ENCODE results near the gene TGFB3.
"Not testable (repeated sequence)": the region's sequence is repeated elsewhere in the genome, so short reads cannot be mapped to it uniquely, and the experiment has no call there.

The TGFB3 gene

GRCh38 chr14:75946785-75947184 lies 35.0 kb downstream of the TGFB3 start:
- no peaks in the 10 kb centered on the region for H3K9me3 ChIP-seq (replicated peaks; ENCODE audit: low read length)
- no peaks in the 10 kb centered on the region for H3K36me3 ChIP-seq (ENCODE audit: insufficient read depth, low read length)
- H3K4me2 ChIP-seq (ENCODE audit: low read length) = no peak overlapping the region
- H3K9ac ChIP-seq (ENCODE audit: low read depth, low read length) = no peak overlapping the region
- no peaks in the 10 kb centered on the region for H3K4me1 ChIP-seq (ENCODE audit: control insufficient read depth, insufficient read depth, low read length)
- no peak overlapping the region for H3K4me3 ChIP-seq (ENCODE audit: low read length)
- no peaks in the 10 kb centered on the region for H3K27me3 ChIP-seq (ENCODE audit: control insufficient read depth, insufficient read depth, low read length)

GRCh38 chr14:75944607-75945241 lies 37.1 kb downstream of the TGFB3 start:
- no peaks in the 10 kb centered on the region for H3K27me3 ChIP-seq (ENCODE audit: control insufficient read depth, insufficient read depth, low read length)
- no peak overlapping the region for H3K4me3 ChIP-seq (ENCODE audit: low read length)
- H3K9ac ChIP-seq (ENCODE audit: low read depth, low read length) = no peak overlapping the region

GRCh38 chr14:75941030-75941429 lies 40.8 kb downstream of the TGFB3 start:
- Histone ChIP-seq H3K9me3 (replicated peaks; ENCODE audit: low read length) (no peaks in the 10 kb centered on the region), H3K4me2 (ENCODE audit: low read length) (no peak overlapping the region), H3K9ac (ENCODE audit: low read depth, low read length) (no peak overlapping the region), H3K4me3 (ENCODE audit: low read length) (no peak overlapping the region), H3K36me3 (ENCODE audit: insufficient read depth, low read length) (no peaks in the 10 kb centered on the region), H3K4me1 (ENCODE audit: control insufficient read depth, insufficient read depth, low read length) (no peaks in the 10 kb centered on the region), H3K27me3 (ENCODE audit: control insufficient read depth, insufficient read depth, low read length) (no peaks in the 10 kb centered on the region)

More at GRCh38 chr14:75944607-75945241, 37.1 kb downstream of the TGFB3 start:
- no peak overlapping the region for H3K4me2 ChIP-seq (ENCODE audit: low read length)
- no peaks in the 10 kb centered on the region for H3K36me3 ChIP-seq (ENCODE audit: insufficient read depth, low read length)
- no peaks in the 10 kb centered on the region for H3K9me3 ChIP-seq (replicated peaks; ENCODE audit: low read length)
- H3K4me1 ChIP-seq (ENCODE audit: control insufficient read depth, insufficient read depth, low read length) = no peaks in the 10 kb centered on the region

GRCh38 chr14:75939200-75939599 lies 42.6 kb downstream of the TGFB3 start:
- no peak overlapping the region for H3K4me3 ChIP-seq (ENCODE audit: low read length)
- no peaks in the 10 kb centered on the region for H3K9me3 ChIP-seq (replicated peaks; ENCODE audit: low read length)
- no peaks in the 10 kb centered on the region for H3K27me3 ChIP-seq (ENCODE audit: control insufficient read depth, insufficient read depth, low read length)
- H3K36me3 ChIP-seq (ENCODE audit: insufficient read depth, low read length) = no peaks in the 10 kb centered on the region
- H3K9ac ChIP-seq (ENCODE audit: low read depth, low read length) = no peak overlapping the region
- no peak overlapping the region for H3K4me2 ChIP-seq (ENCODE audit: low read length)
- no peaks in the 10 kb centered on the region for H3K4me1 ChIP-seq (ENCODE audit: control insufficient read depth, insufficient read depth, low read length)

GRCh38 chr14:75934998-75935628 lies 46.7 kb downstream of the TGFB3 start:
- H3K4me1 ChIP-seq (ENCODE audit: control insufficient read depth, insufficient read depth, low read length) = no peaks in the 10 kb centered on the region
- H3K36me3 ChIP-seq (ENCODE audit: insufficient read depth, low read length) = no peaks in the 10 kb centered on the region
- H3K9ac ChIP-seq (ENCODE audit: low read depth, low read length) = no peak overlapping the region
- H3K4me2 ChIP-seq (ENCODE audit: low read length) = no peak overlapping the region
- H3K9me3 ChIP-seq (replicated peaks; ENCODE audit: low read length) = no peaks in the 10 kb centered on the region
- H3K4me3 ChIP-seq (ENCODE audit: low read length) = no peak overlapping the region
- H3K27me3 ChIP-seq (ENCODE audit: control insufficient read depth, insufficient read depth, low read length) = no peaks in the 10 kb centered on the region

GRCh38 chr14:75933712-75934296 lies 48.0 kb downstream of the TGFB3 start:
- H3K36me3 ChIP-seq (ENCODE audit: insufficient read depth, low read length) = no peaks in the 10 kb centered on the region
- H3K4me3 ChIP-seq (ENCODE audit: low read length) = no peak overlapping the region
- no peaks in the 10 kb centered on the region for H3K27me3 ChIP-seq (ENCODE audit: control insufficient read depth, insufficient read depth, low read length)
- no peak overlapping the region for H3K9ac ChIP-seq (ENCODE audit: low read depth, low read length)
- no peak overlapping the region for H3K4me2 ChIP-seq (ENCODE audit: low read length)
- no peaks in the 10 kb centered on the region for H3K4me1 ChIP-seq (ENCODE audit: control insufficient read depth, insufficient read depth, low read length)
- no peaks in the 10 kb centered on the region for H3K9me3 ChIP-seq (replicated peaks; ENCODE audit: low read length)

GRCh38 chr14:75928690-75929181 lies 53.1 kb downstream of the TGFB3 start:
- peaks cover 4% of the 10 kb centered on the region for H3K4me1 ChIP-seq (ENCODE audit: control insufficient read depth, insufficient read depth, low read length)
- H3K9ac ChIP-seq (ENCODE audit: low read depth, low read length) = no peak overlapping the region
- H3K36me3 ChIP-seq (ENCODE audit: insufficient read depth, low read length) = no peaks in the 10 kb centered on the region
- H3K9me3 ChIP-seq (replicated peaks; ENCODE audit: low read length) = no peaks in the 10 kb centered on the region
- peak overlapping the region; percentile 51 for H3K4me2 ChIP-seq (ENCODE audit: low read length)
- no peaks in the 10 kb centered on the region for H3K27me3 ChIP-seq (ENCODE audit: control insufficient read depth, insufficient read depth, low read length)
- H3K4me3 ChIP-seq (ENCODE audit: low read length) = no peak overlapping the region

- H3K9me3 ChIP-seq (replicated peaks; ENCODE audit: low read length) = no peaks in the 10 kb centered on the region
- no peak overlapping the region for H3K9ac ChIP-seq (ENCODE audit: low read depth, low read length)
- no peaks in the 10 kb centered on the region for H3K27me3 ChIP-seq (ENCODE audit: control insufficient read depth, insufficient read depth, low read length)
- H3K4me3 ChIP-seq (ENCODE audit: low read length) = no peak overlapping the region
- H3K36me3 ChIP-seq (ENCODE audit: insufficient read depth, low read length) = no peaks in the 10 kb centered on the region
- H3K4me2 ChIP-seq (ENCODE audit: low read length) = no peak overlapping the region
- H3K4me1 ChIP-seq (ENCODE audit: control insufficient read depth, insufficient read depth, low read length) = peaks cover 4% of the 10 kb centered on the region
Measured at GRCh38 chr14:75927564-75928087, 54.2 kb downstream of the TGFB3 start.

- H3K27me3 ChIP-seq (ENCODE audit: control insufficient read depth, insufficient read depth, low read length) = no peaks in the 10 kb centered on the region
- H3K9me3 ChIP-seq (replicated peaks; ENCODE audit: low read length) = no peaks in the 10 kb centered on the region
- no peaks in the 10 kb centered on the region for H3K36me3 ChIP-seq (ENCODE audit: insufficient read depth, low read length)
- H3K9ac ChIP-seq (ENCODE audit: low read depth, low read length) = no peak overlapping the region
- H3K4me3 ChIP-seq (ENCODE audit: low read length) = no peak overlapping the region
- H3K4me2 ChIP-seq (ENCODE audit: low read length) = no peak overlapping the region
- peaks cover 4% of the 10 kb centered on the region for H3K4me1 ChIP-seq (ENCODE audit: control insufficient read depth, insufficient read depth, low read length)
Measured at GRCh38 chr14:75926431-75927115, 55.2 kb downstream of the TGFB3 start.

GRCh38 chr14:75925141-75925840 lies 56.5 kb downstream of the TGFB3 start:
- H3K9ac ChIP-seq (ENCODE audit: low read depth, low read length); H3K4me2 ChIP-seq (ENCODE audit: low read length); H3K4me3 ChIP-seq (ENCODE audit: low read length); H3K9me3 ChIP-seq (replicated peaks; ENCODE audit: low read length); H3K27me3 ChIP-seq (ENCODE audit: control insufficient read depth, insufficient read depth, low read length); H3K4me1 ChIP-seq (ENCODE audit: control insufficient read depth, insufficient read depth, low read length); H3K36me3 ChIP-seq (ENCODE audit: insufficient read depth, low read length): not testable (repeated sequence)

- not testable (repeated sequence) for H3K36me3 ChIP-seq (ENCODE audit: insufficient read depth, low read length); H3K9me3 ChIP-seq (replicated peaks; ENCODE audit: low read length); H3K4me2 ChIP-seq (ENCODE audit: low read length); H3K4me3 ChIP-seq (ENCODE audit: low read length); H3K27me3 ChIP-seq (ENCODE audit: control insufficient read depth, insufficient read depth, low read length); H3K4me1 ChIP-seq (ENCODE audit: control insufficient read depth, insufficient read depth, low read length); H3K9ac ChIP-seq (ENCODE audit: low read depth, low read length)
Measured at GRCh38 chr14:75920421-75920820, 61.4 kb downstream of the TGFB3 start.

Data from skeletal muscle satellite cell (primary cell).